Measurements from ENCODE around the gene SPDYE3.
"Not testable (repeated sequence)": the region's sequence is repeated elsewhere in the genome, so short reads cannot be mapped to it uniquely, and the experiment has no call there.

- TF ChIP-seq POLR2A (IDR thresholded peaks at IDR 0.05; ENCODE audit: low read depth, low read length); CTCF (conservative IDR thresholded peaks at IDR 0.05; ENCODE audit: low read depth, low read length); SMC3 (IDR thresholded peaks at IDR 0.05; ENCODE audit: low read depth, low read length); NFE2L2 (IDR thresholded peaks at IDR 0.05; ENCODE audit: low read depth, low read length); BHLHE40 (IDR thresholded peaks at IDR 0.05; ENCODE audit: low read depth, low read length); RCOR1 (IDR thresholded peaks at IDR 0.05; ENCODE audit: insufficient replicate concordance, low read length); MXI1 (IDR thresholded peaks at IDR 0.05; ENCODE audit: borderline replicate concordance, low read depth, low read length); MAFK (IDR thresholded peaks at IDR 0.05; ENCODE audit: low read depth, low read length): not testable (repeated sequence)
- TF ChIP-seq, protein P1, sequence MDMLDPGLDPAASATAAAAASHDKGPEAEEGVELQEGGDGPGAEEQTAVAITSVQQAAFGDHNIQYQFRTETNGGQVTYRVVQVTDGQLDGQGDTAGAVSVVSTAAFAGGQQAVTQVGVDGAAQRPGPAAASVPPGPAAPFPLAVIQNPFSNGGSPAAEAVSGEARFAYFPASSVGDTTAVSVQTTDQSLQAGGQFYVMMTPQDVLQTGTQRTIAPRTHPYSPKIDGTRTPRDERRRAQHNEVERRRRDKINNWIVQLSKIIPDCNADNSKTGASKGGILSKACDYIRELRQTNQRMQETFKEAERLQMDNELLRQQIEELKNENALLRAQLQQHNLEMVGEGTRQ (IDR thresholded peaks at IDR 0.05; ENCODE audit: low read depth, low read length): not testable (repeated sequence)
These were observed 36.4 kb upstream of the SPDYE3 start for GRCh38 chr7:100270941-100271593.
